ENCODE results near the gene PLCG1.

DNA sequence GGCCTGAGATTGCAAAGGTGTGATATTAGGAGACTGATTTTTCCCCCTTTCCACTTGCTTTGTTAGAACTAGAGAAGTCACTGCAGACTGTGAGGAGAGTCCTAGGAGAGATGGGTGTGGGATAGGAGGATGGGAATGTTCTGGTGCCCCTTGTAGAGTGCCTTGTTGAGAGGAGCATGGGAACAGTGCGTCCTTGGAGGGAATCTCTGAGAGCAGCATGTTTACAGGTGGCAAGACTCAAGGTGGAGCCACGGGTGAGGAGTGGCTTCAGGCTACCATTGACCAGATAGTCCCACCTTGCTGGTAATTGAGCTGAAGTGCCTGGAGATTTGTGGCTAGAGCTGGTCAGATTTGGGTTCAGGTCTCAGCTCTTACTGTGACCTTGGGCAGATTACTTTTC, 6.0 kb downstream of the PLCG1 start:
- TF ChIP-seq FOXP2 (optimal IDR thresholded peaks at IDR 0.05; ENCODE audit: borderline replicate concordance, extremely low read depth, extremely low read length, insufficient read depth) (no peak), POLR2AphosphoS5 (IDR thresholded peaks at IDR 0.05; ENCODE audit: low read depth, low read length) (no peak), TAF1 (IDR thresholded peaks at IDR 0.05; ENCODE audit: borderline replicate concordance, insufficient read depth, low read length) (no peak), SIN3A (IDR thresholded peaks at IDR 0.05; ENCODE audit: borderline replicate concordance, insufficient read depth, low read length) (no peak)
- TF ChIP-seq, protein P1, sequence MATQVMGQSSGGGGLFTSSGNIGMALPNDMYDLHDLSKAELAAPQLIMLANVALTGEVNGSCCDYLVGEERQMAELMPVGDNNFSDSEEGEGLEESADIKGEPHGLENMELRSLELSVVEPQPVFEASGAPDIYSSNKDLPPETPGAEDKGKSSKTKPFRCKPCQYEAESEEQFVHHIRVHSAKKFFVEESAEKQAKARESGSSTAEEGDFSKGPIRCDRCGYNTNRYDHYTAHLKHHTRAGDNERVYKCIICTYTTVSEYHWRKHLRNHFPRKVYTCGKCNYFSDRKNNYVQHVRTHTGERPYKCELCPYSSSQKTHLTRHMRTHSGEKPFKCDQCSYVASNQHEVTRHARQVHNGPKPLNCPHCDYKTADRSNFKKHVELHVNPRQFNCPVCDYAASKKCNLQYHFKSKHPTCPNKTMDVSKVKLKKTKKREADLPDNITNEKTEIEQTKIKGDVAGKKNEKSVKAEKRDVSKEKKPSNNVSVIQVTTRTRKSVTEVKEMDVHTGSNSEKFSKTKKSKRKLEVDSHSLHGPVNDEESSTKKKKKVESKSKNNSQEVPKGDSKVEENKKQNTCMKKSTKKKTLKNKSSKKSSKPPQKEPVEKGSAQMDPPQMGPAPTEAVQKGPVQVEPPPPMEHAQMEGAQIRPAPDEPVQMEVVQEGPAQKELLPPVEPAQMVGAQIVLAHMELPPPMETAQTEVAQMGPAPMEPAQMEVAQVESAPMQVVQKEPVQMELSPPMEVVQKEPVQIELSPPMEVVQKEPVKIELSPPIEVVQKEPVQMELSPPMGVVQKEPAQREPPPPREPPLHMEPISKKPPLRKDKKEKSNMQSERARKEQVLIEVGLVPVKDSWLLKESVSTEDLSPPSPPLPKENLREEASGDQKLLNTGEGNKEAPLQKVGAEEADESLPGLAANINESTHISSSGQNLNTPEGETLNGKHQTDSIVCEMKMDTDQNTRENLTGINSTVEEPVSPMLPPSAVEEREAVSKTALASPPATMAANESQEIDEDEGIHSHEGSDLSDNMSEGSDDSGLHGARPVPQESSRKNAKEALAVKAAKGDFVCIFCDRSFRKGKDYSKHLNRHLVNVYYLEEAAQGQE (IDR thresholded peaks at IDR 0.05; ENCODE audit: insufficient read depth in 1 of 2, low read depth in 2 of 2, low read length in 2 of 2): no peak
